ENCODE results near the gene GSTM3. TPM values are rescaled to one million over a fixed set of nuclear protein-coding genes. Genes with fewer than 3 reads are reported as not detected.
"Not testable (repeated sequence)": the region's sequence is repeated elsewhere in the genome, so short reads cannot be mapped to it uniquely, and the experiment has no call there.

The GSTM3 gene
- total RNA-seq, 1 experiment from 2014 or later, result 67.9 TPM

DNA sequence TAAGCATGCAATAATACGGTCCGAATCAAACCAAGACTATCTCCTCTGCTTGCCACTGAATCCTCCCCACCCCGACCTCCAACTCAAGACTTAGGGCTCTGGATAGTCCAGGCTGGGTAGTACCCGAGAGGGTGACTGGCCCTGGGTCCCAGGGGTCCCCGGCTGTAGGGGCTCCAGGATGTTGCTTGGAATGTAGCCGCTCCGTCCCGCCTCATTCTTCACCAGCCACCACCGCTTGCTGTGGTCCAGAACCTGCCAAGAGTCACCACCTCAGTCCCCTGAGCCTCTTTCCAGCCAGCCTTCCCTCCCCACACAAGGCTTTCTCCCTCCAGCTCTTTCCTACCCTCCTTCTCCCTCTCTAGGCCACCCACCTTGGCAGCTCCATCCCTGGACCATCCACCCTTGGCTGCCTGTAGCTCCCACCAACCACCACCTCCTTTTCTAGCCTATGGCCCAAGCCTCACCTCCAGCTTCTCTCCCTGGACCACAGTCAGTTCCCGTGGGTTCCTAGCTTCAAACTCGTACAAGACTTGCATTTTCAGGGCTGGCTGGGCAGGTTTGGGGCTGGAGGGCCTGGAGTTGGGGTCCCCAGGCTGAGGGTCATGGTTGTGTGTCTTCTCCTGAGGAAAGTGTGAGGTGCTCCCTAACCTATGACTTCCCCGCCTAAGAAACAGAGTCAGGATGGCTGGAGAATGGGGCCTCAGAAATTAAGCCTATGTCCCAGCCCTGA is 10.9 kb upstream of the GSTM3 start:
- BruUV-seq (replicated peaks), result no TSS peak
- H3K27ac Mint-ChIP-seq (ENCODE audit: unreplicated experiment), result no peak overlapping the region
- H3K27me3 Mint-ChIP-seq (ENCODE audit: unreplicated experiment), result no peaks in the 10 kb centered on the region
- TF ChIP-seq, protein P1, sequence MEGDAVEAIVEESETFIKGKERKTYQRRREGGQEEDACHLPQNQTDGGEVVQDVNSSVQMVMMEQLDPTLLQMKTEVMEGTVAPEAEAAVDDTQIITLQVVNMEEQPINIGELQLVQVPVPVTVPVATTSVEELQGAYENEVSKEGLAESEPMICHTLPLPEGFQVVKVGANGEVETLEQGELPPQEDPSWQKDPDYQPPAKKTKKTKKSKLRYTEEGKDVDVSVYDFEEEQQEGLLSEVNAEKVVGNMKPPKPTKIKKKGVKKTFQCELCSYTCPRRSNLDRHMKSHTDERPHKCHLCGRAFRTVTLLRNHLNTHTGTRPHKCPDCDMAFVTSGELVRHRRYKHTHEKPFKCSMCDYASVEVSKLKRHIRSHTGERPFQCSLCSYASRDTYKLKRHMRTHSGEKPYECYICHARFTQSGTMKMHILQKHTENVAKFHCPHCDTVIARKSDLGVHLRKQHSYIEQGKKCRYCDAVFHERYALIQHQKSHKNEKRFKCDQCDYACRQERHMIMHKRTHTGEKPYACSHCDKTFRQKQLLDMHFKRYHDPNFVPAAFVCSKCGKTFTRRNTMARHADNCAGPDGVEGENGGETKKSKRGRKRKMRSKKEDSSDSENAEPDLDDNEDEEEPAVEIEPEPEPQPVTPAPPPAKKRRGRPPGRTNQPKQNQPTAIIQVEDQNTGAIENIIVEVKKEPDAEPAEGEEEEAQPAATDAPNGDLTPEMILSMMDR (IDR thresholded peaks at IDR 0.05; ENCODE audit: unreplicated experiment), result no peak
- peaks cover 4% of the 10 kb centered on the region for H3K9me3 Mint-ChIP-seq (ENCODE audit: low read depth, unreplicated experiment)
- H3K36me3 Mint-ChIP-seq (ENCODE audit: insufficient read depth, unreplicated experiment), result peaks cover 7% of the 10 kb centered on the region
- DNase-seq, result no peak
- H3K4me3 Mint-ChIP-seq (ENCODE audit: low read depth, unreplicated experiment), result no peak overlapping the region
- intact Hi-C loops (cut with micrococcal nuclease; ENCODE audit: unreplicated experiment), result no loop called here
- H3K4me1 Mint-ChIP-seq (ENCODE audit: low read depth, unreplicated experiment), result no peaks in the 10 kb centered on the region
- CTCF ChIA-PET, result no interaction called here

DNA sequence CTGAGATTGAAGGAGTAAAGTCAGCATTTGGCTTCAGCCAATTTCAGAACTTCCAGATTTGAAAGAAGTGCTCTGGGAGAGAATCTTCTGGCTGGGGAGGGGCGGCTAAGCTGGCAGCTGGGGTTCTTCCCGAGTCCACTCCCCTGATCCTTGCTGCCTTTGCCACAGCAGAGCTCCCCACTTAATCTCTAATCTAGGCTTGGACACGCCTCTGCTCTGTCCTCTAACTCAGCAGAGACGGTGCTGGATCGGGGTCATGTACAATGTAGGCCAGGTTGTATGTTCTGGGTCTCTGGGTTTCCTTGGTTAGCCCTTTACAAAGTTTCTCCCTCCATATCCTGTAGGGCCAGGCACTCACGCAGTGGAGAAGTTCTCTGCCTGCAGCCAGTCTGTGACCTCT is 10.1 kb upstream of the GSTM3 start:
- H3K27ac Mint-ChIP-seq (ENCODE audit: unreplicated experiment), result no peak overlapping the region
- TF ChIP-seq, protein P1 (IDR thresholded peaks at IDR 0.05; ENCODE audit: unreplicated experiment), result no peak
- H3K9me3 Mint-ChIP-seq (ENCODE audit: low read depth, unreplicated experiment), result peaks cover 4% of the 10 kb centered on the region
- BruUV-seq (replicated peaks), result no TSS peak
- intact Hi-C loops (cut with micrococcal nuclease; ENCODE audit: unreplicated experiment), result no loop called here
- CTCF ChIA-PET, result no interaction called here
- no peaks in the 10 kb centered on the region for H3K27me3 Mint-ChIP-seq (ENCODE audit: unreplicated experiment)
- H3K36me3 Mint-ChIP-seq (ENCODE audit: insufficient read depth, unreplicated experiment), result peaks cover 7% of the 10 kb centered on the region
- no peaks in the 10 kb centered on the region for H3K4me1 Mint-ChIP-seq (ENCODE audit: low read depth, unreplicated experiment)
- DNase-seq, result no peak
- no peak overlapping the region for H3K4me3 Mint-ChIP-seq (ENCODE audit: low read depth, unreplicated experiment)

- intact Hi-C loops (cut with micrococcal nuclease; ENCODE audit: unreplicated experiment), result no loop called here
- Mint-ChIP-seq H3K4me1 (ENCODE audit: low read depth, unreplicated experiment) (no peaks in the 10 kb centered on the region), H3K9me3 (ENCODE audit: low read depth, unreplicated experiment) (peaks cover 4% of the 10 kb centered on the region), H3K36me3 (ENCODE audit: insufficient read depth, unreplicated experiment) (peaks cover 7% of the 10 kb centered on the region), H3K27ac (ENCODE audit: unreplicated experiment) (no peak overlapping the region), H3K4me3 (ENCODE audit: low read depth, unreplicated experiment) (no peak overlapping the region), H3K27me3 (ENCODE audit: unreplicated experiment) (no peaks in the 10 kb centered on the region)
- no peak for DNase-seq
- CTCF ChIA-PET, result no interaction called here
- TF ChIP-seq, protein P1 (IDR thresholded peaks at IDR 0.05; ENCODE audit: unreplicated experiment), result no peak
- BruUV-seq (replicated peaks), result no TSS peak
These were observed 9.5 kb upstream of the GSTM3 start for GRCh38 chr1:109750241-109750882.

- intact Hi-C loops (cut with micrococcal nuclease; ENCODE audit: unreplicated experiment), result no loop called here
- no peak for DNase-seq
- Mint-ChIP-seq H3K27ac (ENCODE audit: unreplicated experiment) (no peak overlapping the region), H3K27me3 (ENCODE audit: unreplicated experiment) (no peaks in the 10 kb centered on the region), H3K36me3 (ENCODE audit: insufficient read depth, unreplicated experiment) (peaks cover 7% of the 10 kb centered on the region), H3K9me3 (ENCODE audit: low read depth, unreplicated experiment) (peaks cover 4% of the 10 kb centered on the region), H3K4me1 (ENCODE audit: low read depth, unreplicated experiment) (no peaks in the 10 kb centered on the region), H3K4me3 (ENCODE audit: low read depth, unreplicated experiment) (no peak overlapping the region)
- TF ChIP-seq, protein P1 (IDR thresholded peaks at IDR 0.05; ENCODE audit: unreplicated experiment), result no peak
- BruUV-seq (replicated peaks), result no TSS peak
- CTCF ChIA-PET, result no interaction called here
These were observed 8.4 kb upstream of the GSTM3 start for GRCh38 chr1:109749221-109749620.

- DNase-seq; H3K27ac Mint-ChIP-seq (ENCODE audit: unreplicated experiment); intact Hi-C loops (cut with micrococcal nuclease; ENCODE audit: unreplicated experiment); H3K9me3 Mint-ChIP-seq (ENCODE audit: low read depth, unreplicated experiment); H3K4me1 Mint-ChIP-seq (ENCODE audit: low read depth, unreplicated experiment); H3K4me3 Mint-ChIP-seq (ENCODE audit: low read depth, unreplicated experiment); CTCF ChIA-PET; BruUV-seq (replicated peaks); H3K27me3 Mint-ChIP-seq (ENCODE audit: unreplicated experiment); H3K36me3 Mint-ChIP-seq (ENCODE audit: insufficient read depth, unreplicated experiment): not testable (repeated sequence)
These were observed 7.5 kb upstream of the GSTM3 start for GRCh38 chr1:109748311-109748710.

Measured in Calu3 (cell line).